ENCODE measurements around the gene MAP4K2.

- TF ChIP-seq CTCF (IDR thresholded peaks at IDR 0.05) (no peak), POLR2A (IDR thresholded peaks at IDR 0.05) (no peak)
Observed at GRCh38 chr11:64736654-64737053, 66.4 kb downstream of the MAP4K2 start.
